ENCODE measurements around the gene PFDN4.
"Not testable (repeated sequence)": the region's sequence is repeated elsewhere in the genome, so short reads cannot be mapped to it uniquely, and the experiment has no call there.

PFDN4 gene

DNA sequence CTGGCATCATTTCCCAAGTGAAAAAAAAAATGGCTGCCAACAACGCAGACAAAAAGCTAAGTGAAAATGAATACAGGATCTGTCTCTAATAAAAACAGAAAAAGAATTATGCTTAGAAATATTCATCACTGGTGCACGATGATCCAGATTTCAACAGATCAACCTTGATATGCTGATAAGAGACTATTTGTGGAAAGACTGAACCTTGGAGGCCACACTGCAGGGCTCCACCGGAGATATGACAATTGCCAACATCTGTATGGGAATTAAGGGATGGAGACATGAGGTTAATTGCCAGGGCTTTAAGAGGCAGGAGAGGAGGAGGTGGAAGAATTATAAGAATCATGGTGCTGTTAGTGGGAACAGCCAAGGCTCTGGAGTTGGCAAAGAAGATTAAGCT, 48.3 kb downstream of the PFDN4 start:
- Histone ChIP-seq H3K27ac (ENCODE audit: low read depth, low read length) (no peak overlapping the region), H3K27me3 (ENCODE audit: control insufficient read depth, insufficient read depth, low read length) (no peaks in the 10 kb centered on the region), H3K4me1 (ENCODE audit: control insufficient read depth, insufficient read depth, low read length) (no peaks in the 10 kb centered on the region), H3K9ac (ENCODE audit: low read length) (no peak overlapping the region), H3K4me3 (ENCODE audit: low read length) (no peak overlapping the region), H3K36me3 (ENCODE audit: control insufficient read depth, insufficient read depth, low read length) (no peaks in the 10 kb centered on the region)

DNA sequence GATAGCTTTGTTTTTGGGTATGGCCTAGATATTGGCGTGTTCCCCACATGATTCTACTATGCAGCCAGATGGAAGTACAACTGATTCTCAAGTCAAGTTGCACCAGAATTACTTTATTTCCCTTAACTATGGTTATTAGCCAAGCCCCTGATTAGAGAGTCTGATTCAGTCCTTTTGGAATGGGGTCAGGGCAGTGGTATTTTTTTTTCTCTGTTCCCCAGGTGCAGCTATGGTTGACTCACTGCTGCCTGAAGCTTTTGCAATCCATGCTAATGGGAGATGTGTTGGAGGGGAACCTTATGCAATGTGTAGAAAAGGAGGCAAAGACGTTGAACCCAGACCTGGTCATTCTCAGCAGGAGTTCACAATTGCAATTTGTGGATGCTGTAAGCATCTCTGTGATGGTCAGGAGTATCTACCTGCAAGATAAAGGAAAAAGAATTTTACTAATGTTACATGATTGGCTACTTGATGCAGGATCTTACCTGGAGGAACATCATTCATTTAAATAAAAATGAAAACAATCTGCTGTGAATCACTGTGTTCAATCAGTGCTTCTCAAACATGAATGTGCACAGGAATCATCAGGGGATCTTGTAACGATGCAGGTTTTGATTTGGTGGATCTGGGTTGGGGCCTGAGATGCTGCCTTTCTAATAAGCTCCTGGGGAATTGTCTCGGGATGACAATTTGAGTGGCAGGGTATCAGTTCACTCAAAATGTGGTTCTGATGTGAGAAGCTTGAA, 49.4 kb downstream of the PFDN4 start:
- H3K4me3 ChIP-seq (ENCODE audit: low read length) = no peak overlapping the region
- H3K36me3 ChIP-seq (ENCODE audit: control insufficient read depth, insufficient read depth, low read length) = no peaks in the 10 kb centered on the region
- H3K27me3 ChIP-seq (ENCODE audit: control insufficient read depth, insufficient read depth, low read length) = no peaks in the 10 kb centered on the region
- H3K9ac ChIP-seq (ENCODE audit: low read length) = no peak overlapping the region
- H3K4me1 ChIP-seq (ENCODE audit: control insufficient read depth, insufficient read depth, low read length) = no peaks in the 10 kb centered on the region
- no peak overlapping the region for H3K27ac ChIP-seq (ENCODE audit: low read depth, low read length)

DNA sequence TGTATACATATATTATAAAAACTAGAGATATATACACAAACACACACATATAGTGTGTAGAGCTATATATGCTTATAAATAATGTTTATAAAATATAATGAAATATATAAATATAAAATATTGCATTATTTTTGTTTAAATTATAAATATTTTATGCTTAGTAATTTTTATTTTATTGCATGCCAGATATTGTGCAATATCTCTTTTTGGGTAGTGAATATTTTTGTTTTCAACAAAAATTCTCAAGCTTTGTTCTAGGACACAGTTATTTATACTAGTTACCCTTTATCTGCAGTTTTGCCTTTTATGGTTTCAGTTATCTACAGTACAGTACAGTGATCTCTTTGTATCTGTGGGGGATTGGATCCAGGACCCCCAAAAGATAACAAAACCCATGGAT, 52.2 kb downstream of the PFDN4 start:
- no peaks in the 10 kb centered on the region for H3K36me3 ChIP-seq (ENCODE audit: control insufficient read depth, insufficient read depth, low read length)
- H3K4me1 ChIP-seq (ENCODE audit: control insufficient read depth, insufficient read depth, low read length) = no peaks in the 10 kb centered on the region
- H3K27me3 ChIP-seq (ENCODE audit: control insufficient read depth, insufficient read depth, low read length) = no peaks in the 10 kb centered on the region
- H3K4me3 ChIP-seq (ENCODE audit: low read length) = no peak overlapping the region
- no peak overlapping the region for H3K27ac ChIP-seq (ENCODE audit: low read depth, low read length)
- no peak overlapping the region for H3K9ac ChIP-seq (ENCODE audit: low read length)

DNA sequence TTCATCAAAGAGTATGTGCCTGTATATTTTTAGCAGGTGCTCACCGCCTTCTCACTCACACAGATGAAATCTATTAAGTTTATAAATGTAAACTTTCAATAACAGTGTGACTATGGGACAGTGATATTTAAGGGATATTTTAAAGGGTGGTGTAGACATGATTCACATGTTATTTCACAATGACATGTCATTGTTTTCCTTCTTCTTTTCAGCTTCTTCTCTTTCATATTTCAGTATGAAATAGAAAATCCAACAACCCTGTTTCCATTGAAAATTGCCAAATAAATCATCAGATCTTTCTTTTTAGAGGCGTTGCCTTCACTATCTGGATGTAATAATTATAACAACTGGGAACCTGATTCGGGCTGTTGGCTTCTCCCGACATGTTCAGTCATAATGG, 54.8 kb downstream of the PFDN4 start:
- Histone ChIP-seq H3K4me3 (ENCODE audit: low read length) (no peak overlapping the region), H3K9ac (ENCODE audit: low read length) (no peak overlapping the region), H3K27ac (ENCODE audit: low read depth, low read length) (no peak overlapping the region), H3K27me3 (ENCODE audit: control insufficient read depth, insufficient read depth, low read length) (no peaks in the 10 kb centered on the region), H3K36me3 (ENCODE audit: control insufficient read depth, insufficient read depth, low read length) (no peaks in the 10 kb centered on the region), H3K4me1 (ENCODE audit: control insufficient read depth, insufficient read depth, low read length) (no peaks in the 10 kb centered on the region)

DNA sequence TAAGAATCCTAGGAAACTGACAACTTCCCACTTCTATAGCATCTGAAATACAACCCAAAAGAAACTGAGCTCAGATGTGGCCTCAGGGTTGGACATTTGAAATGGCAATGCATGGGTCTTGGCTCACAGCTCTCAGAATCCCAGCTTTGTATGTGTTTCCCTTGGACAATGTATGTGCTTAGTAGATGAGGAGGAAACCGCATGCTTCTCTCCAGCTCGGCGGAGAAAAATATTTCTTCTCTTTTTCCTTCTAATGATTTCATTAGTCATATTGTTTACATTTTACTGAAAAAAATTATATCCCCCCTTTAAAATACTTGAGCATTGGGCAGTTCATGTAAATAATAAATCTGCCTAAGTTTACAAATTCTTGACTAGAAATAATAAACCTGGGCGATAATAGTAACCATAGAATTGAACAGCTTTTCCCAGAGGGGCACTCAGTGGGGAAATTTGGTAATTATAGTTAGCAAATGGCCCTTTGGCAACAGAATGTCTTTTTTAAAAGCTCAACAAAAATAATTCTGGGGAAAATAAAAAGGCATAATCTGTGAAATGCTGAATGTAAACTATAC, 55.3 kb downstream of the PFDN4 start:
- no peaks in the 10 kb centered on the region for H3K4me1 ChIP-seq (ENCODE audit: control insufficient read depth, insufficient read depth, low read length)
- no peak overlapping the region for H3K9ac ChIP-seq (ENCODE audit: low read length)
- no peaks in the 10 kb centered on the region for H3K36me3 ChIP-seq (ENCODE audit: control insufficient read depth, insufficient read depth, low read length)
- no peak overlapping the region for H3K27ac ChIP-seq (ENCODE audit: low read depth, low read length)
- H3K27me3 ChIP-seq (ENCODE audit: control insufficient read depth, insufficient read depth, low read length) = no peaks in the 10 kb centered on the region
- H3K4me3 ChIP-seq (ENCODE audit: low read length) = no peak overlapping the region

DNA sequence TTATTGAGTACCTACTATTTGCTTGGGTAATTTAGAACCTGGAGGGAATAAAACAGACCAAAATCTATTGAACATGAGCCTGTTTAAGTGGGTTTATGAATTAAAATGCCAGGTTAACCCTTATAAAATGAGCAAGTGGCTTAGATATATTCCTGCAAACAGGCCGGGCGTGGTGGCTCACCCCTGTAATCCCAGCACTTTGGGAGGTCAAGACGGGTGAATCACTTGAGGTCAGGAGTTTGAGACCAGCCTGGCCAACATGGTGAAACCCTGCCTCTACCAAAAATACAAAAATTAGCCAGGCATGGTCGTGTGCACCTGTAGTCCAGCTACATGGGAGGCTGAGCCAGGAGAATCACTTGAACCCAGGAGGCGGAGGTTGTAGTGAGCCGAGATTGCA, 57.9 kb downstream of the PFDN4 start:
- H3K4me1 ChIP-seq (ENCODE audit: control insufficient read depth, insufficient read depth, low read length); H3K27me3 ChIP-seq (ENCODE audit: control insufficient read depth, insufficient read depth, low read length): not testable (repeated sequence)

DNA sequence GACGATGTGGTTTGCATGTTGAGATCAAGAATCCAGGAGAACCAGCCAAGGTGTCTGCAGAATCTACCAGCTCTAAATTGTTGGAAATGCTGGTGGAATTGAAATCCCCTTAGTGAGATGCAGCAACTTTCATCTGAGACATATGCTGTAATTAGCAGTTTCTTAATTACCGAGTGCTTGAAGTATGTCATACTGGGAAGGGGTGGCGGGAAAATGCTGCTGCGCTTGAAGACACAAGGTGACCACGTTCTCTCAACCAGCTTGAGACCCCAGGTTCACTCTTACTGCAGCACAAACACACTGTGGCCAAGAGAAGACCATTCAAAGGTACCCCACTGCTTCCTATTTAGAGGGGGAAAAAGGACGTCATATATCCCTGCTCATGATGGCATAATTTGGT, 59.0 kb downstream of the PFDN4 start:
- Histone ChIP-seq H3K36me3 (ENCODE audit: control insufficient read depth, insufficient read depth, low read length) (no peaks in the 10 kb centered on the region), H3K27ac (ENCODE audit: low read depth, low read length) (no peak overlapping the region), H3K27me3 (ENCODE audit: control insufficient read depth, insufficient read depth, low read length) (no peaks in the 10 kb centered on the region), H3K9ac (ENCODE audit: low read length) (no peak overlapping the region), H3K4me1 (ENCODE audit: control insufficient read depth, insufficient read depth, low read length) (no peaks in the 10 kb centered on the region), H3K4me3 (ENCODE audit: low read length) (no peak overlapping the region)

More for the DNA sequence above, 57.9 kb downstream of the PFDN4 start:
- H3K4me3 ChIP-seq (ENCODE audit: low read length); H3K36me3 ChIP-seq (ENCODE audit: control insufficient read depth, insufficient read depth, low read length); H3K27ac ChIP-seq (ENCODE audit: low read depth, low read length); H3K9ac ChIP-seq (ENCODE audit: low read length): not testable (repeated sequence)

DNA sequence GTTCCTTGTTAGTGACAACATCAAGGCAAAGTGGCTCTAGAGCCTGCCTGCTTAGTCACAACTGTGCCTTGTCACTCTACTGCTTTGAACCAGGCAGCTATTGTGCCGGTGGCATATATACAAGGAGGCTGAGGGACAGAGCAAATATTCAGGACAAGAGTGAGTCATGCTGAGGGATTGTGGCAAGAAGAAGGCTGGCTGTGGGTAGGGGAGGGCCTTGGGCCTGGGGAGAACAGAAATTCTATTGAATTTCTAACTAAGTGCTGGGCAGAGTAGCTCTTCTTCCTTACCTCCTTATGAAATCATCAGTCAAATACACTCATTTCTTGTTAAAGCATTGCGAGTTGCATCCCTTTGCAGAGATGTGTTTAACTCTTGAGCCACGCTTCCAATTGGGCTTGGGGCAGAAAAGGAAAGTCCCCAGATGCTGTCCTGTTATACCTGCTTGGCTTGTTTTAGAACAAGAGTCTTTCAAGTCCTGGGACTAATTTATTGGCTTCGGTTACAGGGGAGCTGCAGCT, 59.7 kb downstream of the PFDN4 start:
- Histone ChIP-seq H3K27ac (ENCODE audit: low read depth, low read length) (no peak overlapping the region), H3K36me3 (ENCODE audit: control insufficient read depth, insufficient read depth, low read length) (no peaks in the 10 kb centered on the region)

DNA sequence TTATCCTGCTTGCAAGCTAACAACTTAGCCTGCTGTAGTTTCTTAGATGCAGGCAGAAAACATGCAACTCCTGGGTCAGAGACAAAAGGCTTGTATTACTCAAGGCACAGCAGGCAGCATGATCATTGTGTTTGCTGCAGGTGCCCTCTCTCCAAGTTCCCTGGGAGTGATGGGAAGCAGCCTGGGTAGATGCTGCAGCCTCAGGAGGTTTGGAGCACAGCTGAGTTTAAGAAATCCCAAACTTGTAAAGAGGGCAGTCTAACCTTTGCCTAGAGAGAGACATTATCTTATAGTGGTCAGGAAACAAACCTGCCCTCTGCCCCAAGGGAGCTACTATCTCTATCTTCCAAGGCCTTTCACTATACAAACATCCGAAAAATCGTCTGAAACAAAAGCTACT, 61.1 kb downstream of the PFDN4 start:
- no peaks in the 10 kb centered on the region for H3K27me3 ChIP-seq (ENCODE audit: control insufficient read depth, insufficient read depth, low read length)

More for the DNA sequence above, 59.7 kb downstream of the PFDN4 start:
- H3K4me3 ChIP-seq (ENCODE audit: low read length) = no peak overlapping the region
- no peak overlapping the region for H3K9ac ChIP-seq (ENCODE audit: low read length)
- no peaks in the 10 kb centered on the region for H3K4me1 ChIP-seq (ENCODE audit: control insufficient read depth, insufficient read depth, low read length)
- H3K27me3 ChIP-seq (ENCODE audit: control insufficient read depth, insufficient read depth, low read length) = no peaks in the 10 kb centered on the region

More for the DNA sequence above, 61.1 kb downstream of the PFDN4 start:
- Histone ChIP-seq H3K4me1 (ENCODE audit: control insufficient read depth, insufficient read depth, low read length) (no peaks in the 10 kb centered on the region), H3K27ac (ENCODE audit: low read depth, low read length) (no peak overlapping the region), H3K36me3 (ENCODE audit: control insufficient read depth, insufficient read depth, low read length) (no peaks in the 10 kb centered on the region), H3K4me3 (ENCODE audit: low read length) (no peak overlapping the region), H3K9ac (ENCODE audit: low read length) (no peak overlapping the region)

All from rectal smooth muscle tissue (tissue), 1 donor.